SW480 (cell line): Measurements from ENCODE around the gene HTR2A.
"Not testable (repeated sequence)": the region's sequence is repeated elsewhere in the genome, so short reads cannot be mapped to it uniquely, and the experiment has no call there.

Experiments used
- DNase-seq: peaks from one replicate; pipeline ENCODE4 v3.0.0-alpha.2; 2016; ENCODE audit warnings: low spot score

HTR2A gene

DNA sequence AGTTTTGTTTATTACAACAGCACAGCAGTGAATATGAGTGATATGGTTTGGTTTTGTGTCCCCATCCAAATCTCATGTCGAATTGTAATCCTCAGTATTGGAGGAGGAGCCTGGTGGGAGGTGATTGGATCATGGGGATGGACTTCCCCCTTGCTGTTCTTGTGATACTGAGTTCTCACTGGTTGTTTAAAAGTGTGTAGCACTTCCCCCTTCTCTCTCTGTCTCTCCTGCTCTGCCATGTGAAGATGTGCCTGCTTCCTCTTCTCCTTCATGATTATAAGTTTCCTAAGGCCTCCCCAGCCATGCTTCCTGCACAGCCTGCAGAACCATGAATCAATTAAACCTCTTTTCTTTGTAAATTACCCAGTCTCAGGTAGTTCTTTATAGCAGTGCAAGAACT is 91.9 kb downstream of the HTR2A start:
- not testable (repeated sequence) for DNase-seq

- DNase-seq, result peak; percentile 39
These were observed 92.5 kb downstream of the HTR2A start for GRCh38 chr13:46804391-46804815.

- DNase-seq, result no peak
These were observed 93.3 kb downstream of the HTR2A start for GRCh38 chr13:46803586-46803985.

DNA sequence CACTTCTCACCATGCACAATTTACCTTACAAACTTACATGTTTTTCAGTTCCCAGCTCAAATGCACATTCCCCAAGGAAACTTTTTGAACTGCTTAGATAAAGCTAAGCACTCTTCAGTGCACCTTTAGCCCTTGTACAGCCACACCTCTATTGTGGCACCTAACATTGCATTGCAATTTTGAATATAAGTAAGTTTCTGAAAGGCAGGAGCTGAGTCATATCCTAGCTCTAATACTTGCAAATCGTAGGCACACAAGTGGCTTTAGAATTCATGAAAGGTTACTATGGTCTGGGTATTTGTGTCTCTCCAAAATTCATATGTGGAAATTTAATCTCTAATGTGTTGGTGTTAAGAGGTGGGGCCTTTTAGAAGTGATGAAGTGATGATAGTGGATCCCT is 95.0 kb downstream of the HTR2A start:
- DNase-seq, result no peak

DNA sequence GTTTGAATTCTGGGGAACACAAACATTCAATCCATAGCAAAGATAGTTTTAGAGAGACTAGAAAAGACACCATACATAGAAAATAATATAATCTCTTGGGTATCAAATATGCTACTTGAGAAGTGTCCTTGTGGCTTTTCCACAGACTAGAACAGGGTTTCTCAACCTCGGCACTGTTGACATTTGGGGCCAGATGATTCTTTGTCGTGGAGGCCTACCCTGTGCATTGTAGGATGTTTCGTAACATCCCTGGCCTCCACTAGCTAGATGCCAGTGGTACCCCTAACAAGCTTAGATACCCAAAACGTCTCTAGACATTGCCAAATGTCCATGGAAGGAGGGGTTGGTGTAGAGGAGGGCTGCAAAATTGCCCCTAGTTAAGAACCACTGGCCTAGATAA is 97.7 kb downstream of the HTR2A start:
- DNase-seq, result no peak

- DNase-seq, result peak; percentile 4
These were observed 99.2 kb downstream of the HTR2A start for GRCh38 chr13:46797501-46798237.

DNA sequence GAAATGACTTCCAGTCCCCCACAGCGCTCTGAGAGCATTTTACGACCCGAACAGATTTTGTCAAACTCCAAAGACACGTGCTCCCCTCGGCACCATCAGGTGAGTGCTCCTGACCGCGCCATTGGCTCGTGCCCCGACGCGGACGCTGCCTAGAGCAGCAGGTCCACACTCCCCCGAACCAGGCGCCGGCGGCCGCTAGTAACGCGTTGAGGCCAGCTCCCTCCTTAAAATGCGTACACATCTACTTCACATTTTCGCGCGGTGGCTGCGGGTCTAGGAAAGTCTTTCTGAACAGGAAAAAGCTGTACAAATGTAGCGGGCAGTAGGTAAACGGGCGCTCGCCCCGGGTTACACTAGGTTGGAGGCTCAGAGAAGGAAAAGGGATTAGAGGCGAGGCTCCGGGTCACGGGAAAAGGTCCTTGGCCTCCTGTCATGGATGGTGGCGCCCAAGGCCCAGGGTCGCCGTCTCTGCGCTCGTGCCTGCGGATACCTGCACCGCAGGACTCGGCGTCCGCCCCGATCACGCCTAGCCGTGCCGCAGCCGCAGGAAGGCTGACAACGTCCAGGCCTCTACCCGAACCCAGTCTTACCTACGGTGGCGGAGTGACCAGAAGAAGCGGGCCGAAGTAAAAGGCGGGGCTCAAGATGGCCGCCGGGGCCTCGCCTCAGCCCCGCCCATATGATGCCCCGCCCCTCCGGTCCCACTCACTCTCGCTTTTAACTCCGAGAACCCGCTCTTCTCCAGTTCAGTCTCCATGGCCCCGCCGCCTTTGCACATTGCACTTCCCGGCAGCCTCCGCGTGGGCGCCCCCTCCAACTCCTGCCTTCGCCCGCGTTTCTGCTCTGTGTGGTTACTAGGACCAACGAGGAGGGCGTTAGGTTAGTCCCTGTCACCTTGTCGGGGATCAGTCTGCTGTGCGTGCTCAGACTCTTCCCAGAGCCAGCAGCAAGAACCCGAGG is 100.1 kb downstream of the HTR2A start, which contains the start of gene ESD:
TSS of gene ESD (minus strand) at position 647 of the 960 bp plus-strand sequence. CDS start 5,748 bp downstream, outside the sequence.
- peak; percentile 95 for DNase-seq

DNA sequence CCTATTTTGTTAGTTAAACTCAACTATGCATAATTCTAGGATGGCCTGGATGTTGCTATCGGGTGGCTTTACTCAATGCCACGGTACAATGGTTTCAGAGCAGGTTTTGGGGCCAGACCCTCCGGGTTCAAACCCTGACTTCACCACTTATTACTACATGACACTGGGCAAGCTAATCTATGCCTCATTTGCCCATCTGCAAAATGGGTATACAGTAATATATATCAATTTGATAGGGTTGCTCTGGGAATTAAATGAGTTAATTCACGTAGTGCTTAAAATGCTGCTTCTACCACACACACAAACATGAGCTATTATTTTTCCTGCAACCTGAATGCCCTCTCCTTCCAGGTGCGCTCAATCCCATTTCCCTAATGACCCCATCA is 100.7 kb downstream of the HTR2A start:
- no peak for DNase-seq

DNA sequence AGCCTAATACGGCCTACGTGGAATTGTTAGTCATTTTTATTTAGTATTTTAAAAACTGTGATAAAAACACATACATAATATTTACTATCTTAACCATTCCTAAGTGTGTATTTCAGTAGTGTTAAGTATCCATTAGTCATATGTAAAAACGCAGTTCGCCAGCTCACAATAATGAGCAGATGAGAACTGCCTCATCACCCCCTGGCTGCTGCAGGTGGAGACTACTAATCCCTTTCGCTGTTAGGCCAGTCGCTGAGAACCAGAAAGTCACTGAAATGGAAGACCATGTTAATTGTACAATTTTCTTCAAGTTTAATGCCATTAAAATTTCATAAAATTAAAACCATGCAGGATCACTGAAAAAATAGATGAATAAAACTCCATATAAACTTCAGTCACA is 101.5 kb downstream of the HTR2A start:
- no peak for DNase-seq

DNA sequence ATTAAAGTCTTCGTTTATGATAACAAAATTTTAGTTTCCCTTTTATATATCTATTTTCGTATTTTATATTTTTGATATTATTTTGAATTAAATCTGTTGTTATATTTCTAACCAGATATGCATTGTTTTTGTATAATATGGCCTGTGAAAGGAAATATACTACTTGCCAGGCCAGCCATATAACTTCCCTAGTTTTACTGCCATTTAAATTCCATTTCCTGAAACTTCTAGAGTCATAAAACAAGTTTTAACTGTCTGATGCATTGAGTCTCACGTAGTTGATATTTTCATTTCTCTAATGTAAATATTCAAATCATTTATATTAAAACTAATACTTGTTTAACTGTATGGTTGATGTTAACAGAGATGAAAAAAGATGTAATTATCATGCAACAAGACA is 113.3 kb downstream of the HTR2A start:
- DNase-seq, result no peak

- no peak for DNase-seq
These were observed 114.2 kb downstream of the HTR2A start for GRCh38 chr13:46782691-46783090.

DNA sequence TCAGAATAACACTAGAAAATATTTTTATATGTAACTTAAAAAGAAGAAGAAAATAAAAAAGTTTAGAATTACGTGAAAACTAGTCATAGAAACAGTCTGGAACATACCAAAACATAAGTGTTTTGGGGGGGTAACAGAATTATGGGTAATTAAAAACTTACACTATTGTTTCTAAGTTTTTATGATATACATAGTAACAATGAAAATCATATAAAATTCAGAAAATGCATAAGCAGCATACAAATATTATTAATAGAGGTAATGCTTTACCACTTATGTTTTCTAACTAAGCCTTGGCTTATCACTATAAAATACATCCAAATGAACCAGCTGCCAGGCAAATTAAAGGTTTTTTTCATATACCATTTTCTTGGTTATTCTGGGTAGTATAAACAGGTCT is 114.8 kb downstream of the HTR2A start:
- DNase-seq, result no peak
